GM21447 (cell line): ENCODE results near the gene RPN2.
A peak's percentile ranks its signal among the peaks of the same experiment; 100 is the strongest.

Source experiments
- ATAC-seq: cut with Tn5 transposase; IDR thresholded peaks from one replicate; pipeline ENCODE4 v1.9.1; 2021; ENCODE audit not compliant: unreplicated experiment

The RPN2 gene

GRCh38 chr20:37261714-37262113 is 82.6 kb downstream of the RPN2 start, which contains the start of gene GHRH:
TSS of gene GHRH (minus strand) at chr20:37261814. CDS start at chr20:37256889, 4,925 bp downstream.
- ATAC-seq: no peak

- no peak for ATAC-seq
These were observed 83.4 kb downstream of the RPN2 start for GRCh38 chr20:37262505-37262904.

- ATAC-seq: no peak
These were observed 84.6 kb downstream of the RPN2 start for GRCh38 chr20:37263686-37264085.

- peak; percentile 67 for ATAC-seq
These were observed 86.0 kb downstream of the RPN2 start for GRCh38 chr20:37265152-37265551.

- ATAC-seq: no peak
These were observed 88.0 kb downstream of the RPN2 start for GRCh38 chr20:37266940-37267666.

GRCh38 chr20:37267667-37268313 is 88.7 kb downstream of the RPN2 start:
- ATAC-seq: no peak

- no peak for ATAC-seq
These were observed 91.7 kb downstream of the RPN2 start for GRCh38 chr20:37270576-37271420.

GRCh38 chr20:37271421-37271768 is 92.3 kb downstream of the RPN2 start:
- no peak for ATAC-seq

- ATAC-seq: no peak
These were observed 94.9 kb downstream of the RPN2 start for GRCh38 chr20:37273988-37274387.

- no peak for ATAC-seq
These were observed 95.9 kb downstream of the RPN2 start for GRCh38 chr20:37274851-37275524.

- ATAC-seq: peak; percentile 73
These were observed 97.5 kb downstream of the RPN2 start for GRCh38 chr20:37276494-37277252.

- ATAC-seq: no peak
These were observed 98.1 kb downstream of the RPN2 start for GRCh38 chr20:37277253-37277593.

GRCh38 chr20:37278966-37279590 is 99.9 kb downstream of the RPN2 start:
- no peak for ATAC-seq

GRCh38 chr20:37279820-37280219 is 100.7 kb downstream of the RPN2 start:
- no peak for ATAC-seq

GRCh38 chr20:37280403-37280802 is 101.3 kb downstream of the RPN2 start:
- ATAC-seq: no peak

- ATAC-seq: no peak
These were observed 103.4 kb downstream of the RPN2 start for GRCh38 chr20:37282556-37282955.

GRCh38 chr20:37283530-37284195 is 104.5 kb downstream of the RPN2 start:
- ATAC-seq: no peak

GRCh38 chr20:37284691-37285161 is 105.6 kb downstream of the RPN2 start:
- ATAC-seq: no peak

GRCh38 chr20:37285664-37286374 is 106.7 kb downstream of the RPN2 start:
- no peak for ATAC-seq
